Measurements from ENCODE around the gene NTF4.

GRCh38 chr19:49058562-49058961 lies 6.1 kb downstream of the NTF4 start:
- TF ChIP-seq YY1 (IDR thresholded peaks at IDR 0.05; ENCODE audit: insufficient read depth, insufficient read length) (no peak), ZNF274 (IDR thresholded peaks at IDR 0.05; ENCODE audit: low read depth, low read length) (no peak), SUZ12 (IDR thresholded peaks at IDR 0.05; ENCODE audit: extremely low read depth, insufficient read depth, insufficient read length) (no peak)
